ENCODE data around the gene KIDINS220.

The KIDINS220 gene

GRCh38 chr2:8831516-8831915 lies 5.9 kb downstream of the KIDINS220 start:
- TF ChIP-seq CTCF (conservative IDR thresholded peaks at IDR 0.05; ENCODE audit: low read depth, low read length): no peak
- no peak for DNase-seq (ENCODE audit: low read depth)

DNA sequence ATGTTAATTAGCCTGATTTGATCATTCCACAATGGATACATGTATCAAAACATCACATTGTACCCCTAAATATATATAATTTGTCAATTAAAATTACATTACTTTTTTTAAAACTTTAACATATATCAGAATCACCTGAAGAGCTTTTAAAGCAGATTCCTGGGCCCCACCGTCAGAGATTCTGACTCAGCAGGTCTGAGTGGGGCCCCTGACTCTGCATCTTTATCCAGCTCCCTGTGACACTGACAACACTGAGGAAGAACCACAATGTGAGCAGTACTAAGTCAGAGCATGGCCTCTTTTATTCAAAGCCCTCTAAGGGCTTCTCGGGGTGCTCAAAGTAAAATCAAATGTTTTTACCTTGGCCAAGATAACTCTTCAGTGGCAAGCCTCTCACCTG lies 9.7 kb downstream of the KIDINS220 start:
- no peak for TF ChIP-seq CTCF (conservative IDR thresholded peaks at IDR 0.05; ENCODE audit: low read depth, low read length)
- no peak overlapping the region for H3K4me3 ChIP-seq (ENCODE audit: low read depth, low read length)
- DNase-seq (ENCODE audit: low read depth): no peak

More at GRCh38 chr2:8831516-8831915, 5.9 kb downstream of the KIDINS220 start:
- H3K4me3 ChIP-seq (ENCODE audit: low read depth, low read length): no peak overlapping the region

DNA sequence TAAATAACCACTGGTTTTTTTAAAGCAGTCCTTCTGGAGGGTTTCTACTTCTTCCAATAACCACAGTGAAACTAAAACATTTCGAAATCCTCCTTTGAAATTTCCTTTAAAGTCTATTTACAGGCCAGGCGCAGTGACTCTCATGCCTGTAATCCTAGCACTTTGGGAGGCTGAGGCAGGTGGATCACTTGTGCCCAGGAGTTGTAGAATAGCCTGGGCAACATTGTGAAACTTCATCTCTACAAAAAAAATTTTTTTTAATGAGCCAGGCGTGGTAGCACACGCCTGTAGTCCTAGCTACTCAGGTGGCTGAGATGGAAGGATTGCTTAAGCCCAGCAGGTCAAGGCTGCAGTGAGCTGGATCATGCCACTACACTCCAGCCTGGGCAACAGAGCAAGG lies 15.2 kb downstream of the KIDINS220 start:
- no peak overlapping the region for H3K4me3 ChIP-seq (ENCODE audit: low read depth, low read length)
- peak; percentile 39 for DNase-seq (ENCODE audit: low read depth)
- no peak for TF ChIP-seq CTCF (conservative IDR thresholded peaks at IDR 0.05; ENCODE audit: low read depth, low read length)

DNA sequence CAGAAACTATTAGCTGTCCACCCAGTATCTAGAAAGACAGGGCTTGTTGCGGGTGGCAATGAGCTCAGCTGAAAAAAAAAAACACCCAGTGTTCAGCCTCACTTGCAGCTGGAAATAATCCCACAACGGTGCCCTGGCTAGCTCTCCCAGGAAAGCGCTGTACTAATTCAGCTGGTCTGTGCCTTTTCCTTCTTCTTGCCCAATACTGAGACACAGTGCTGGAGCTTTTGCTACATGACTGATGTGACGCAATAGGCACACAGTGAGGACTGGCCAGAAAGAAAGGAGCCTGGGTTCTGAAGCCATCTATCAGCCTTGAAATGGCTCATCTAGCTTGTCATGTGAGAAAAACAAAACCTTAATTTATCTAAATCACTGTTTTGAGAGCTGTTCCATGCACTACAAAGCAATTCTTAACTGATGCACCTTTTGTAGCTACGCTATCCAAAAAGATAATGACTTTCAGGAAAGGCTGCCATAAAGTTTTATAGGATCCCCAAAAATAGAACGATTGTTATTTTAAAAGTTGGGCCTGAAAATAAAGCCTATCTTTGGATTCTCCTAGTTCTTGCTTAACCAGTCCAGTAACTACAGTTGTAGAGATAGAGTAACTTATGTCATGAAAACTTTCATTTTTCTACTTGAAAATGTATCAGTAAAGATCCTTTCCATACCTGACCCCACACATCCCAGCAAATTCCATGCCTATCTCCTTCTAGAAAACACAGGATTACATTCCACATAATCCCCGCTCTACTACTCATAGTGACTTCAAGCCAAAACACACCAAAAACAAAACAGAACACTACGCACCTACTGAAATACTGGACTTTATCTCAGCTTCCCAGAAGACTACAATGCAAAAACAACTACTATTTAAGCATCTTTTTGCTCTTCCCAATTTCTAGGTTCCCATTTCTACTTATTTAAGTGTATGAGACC lies 15.9 kb downstream of the KIDINS220 start:
- no peak for TF ChIP-seq CTCF (conservative IDR thresholded peaks at IDR 0.05; ENCODE audit: low read depth, low read length)
- peak; percentile 80 for DNase-seq (ENCODE audit: low read depth)
- no peak overlapping the region for H3K4me3 ChIP-seq (ENCODE audit: low read depth, low read length)

- DNase-seq (ENCODE audit: low read depth): no peak
- no peak for TF ChIP-seq CTCF (conservative IDR thresholded peaks at IDR 0.05; ENCODE audit: low read depth, low read length)
Measured at GRCh38 chr2:8819948-8820347, 17.5 kb downstream of the KIDINS220 start.

GRCh38 chr2:8819194-8819593 lies 18.2 kb downstream of the KIDINS220 start:
- H3K4me3 ChIP-seq (ENCODE audit: low read depth, low read length): no peak overlapping the region
- TF ChIP-seq CTCF (conservative IDR thresholded peaks at IDR 0.05; ENCODE audit: low read depth, low read length): no peak
- DNase-seq (ENCODE audit: low read depth): no peak

More at GRCh38 chr2:8819948-8820347, 17.5 kb downstream of the KIDINS220 start:
- no peak overlapping the region for H3K4me3 ChIP-seq (ENCODE audit: low read depth, low read length)

DNA sequence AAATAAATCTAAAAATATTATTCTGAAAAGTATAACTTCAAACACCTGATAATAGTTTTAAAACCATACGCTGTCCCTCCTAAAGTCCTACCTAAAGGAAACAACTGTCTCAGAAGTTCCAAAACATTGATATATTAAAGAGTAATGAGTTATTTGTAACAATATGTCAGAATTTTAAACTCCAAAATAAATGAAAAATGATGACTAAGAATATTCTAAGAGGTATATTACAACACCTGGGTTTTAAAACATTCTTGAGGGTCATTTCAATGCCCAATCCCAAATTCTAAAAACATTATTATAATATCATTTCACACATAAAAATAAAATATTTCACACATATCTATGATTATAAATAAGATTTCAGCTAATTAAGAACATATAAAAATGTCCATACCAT lies 20.2 kb downstream of the KIDINS220 start:
- no peak overlapping the region for H3K4me3 ChIP-seq (ENCODE audit: low read depth, low read length)
- no peak for TF ChIP-seq CTCF (conservative IDR thresholded peaks at IDR 0.05; ENCODE audit: low read depth, low read length)
- no peak for DNase-seq (ENCODE audit: low read depth)
